Endothelial cell (in vitro differentiated cells): ENCODE data around the gene REC8. TPM values are rescaled to one million over a fixed set of nuclear protein-coding genes. Genes with fewer than 3 reads are reported as not detected.
A peak's percentile ranks its signal among the peaks of the same experiment; 100 is the strongest.

ENCODE experiments used
- DNase-seq: peaks from one replicate; pipeline ENCODE4 v3.0.0; 2021; ENCODE audit warnings: low spot score
- H3K27ac Mint-ChIP-seq: one replicate; pipeline ENCODE4 v1.8.0; 2021; ENCODE audit warnings: mixed read lengths, inconsistent platforms; ENCODE audit not compliant: unreplicated experiment
- H3K27me3 Mint-ChIP-seq: one replicate; pipeline ENCODE4 v1.8.0; 2021; ENCODE audit warnings: mild to moderate bottlenecking, moderate library complexity, mixed read lengths, inconsistent platforms; ENCODE audit not compliant: unreplicated experiment
- H3K36me3 Mint-ChIP-seq: one replicate; pipeline ENCODE4 v1.8.0; 2021; ENCODE audit warnings: mild to moderate bottlenecking, low read depth, mixed read lengths, inconsistent platforms; ENCODE audit not compliant: unreplicated experiment
- H3K4me1 Mint-ChIP-seq: one replicate; pipeline ENCODE4 v1.8.0; 2021; ENCODE audit warnings: mild to moderate bottlenecking, mixed read lengths, inconsistent platforms; ENCODE audit not compliant: unreplicated experiment
- H3K4me3 Mint-ChIP-seq: one replicate; pipeline ENCODE4 v1.8.0; 2021; ENCODE audit warnings: mild to moderate bottlenecking, mixed read lengths, inconsistent platforms; ENCODE audit not compliant: unreplicated experiment
- H3K9me3 Mint-ChIP-seq: one replicate; pipeline ENCODE4 v1.8.0; 2021; ENCODE audit warnings: mixed read lengths, inconsistent platforms; ENCODE audit not compliant: unreplicated experiment
- total RNA-seq: library from RNA; stranded (reverse); fragmentation: NEBNext Ultra II Directional; extraction: Animal tissue kit (Norgen Biotek cat#: 25700); gene quantifications from one replicate; pipeline ENCODE4 v1.2.1, GENCODE V29; 2021; ENCODE audit not compliant: unreplicated experiment
- TF ChIP-seq, protein P1 (sequence below): fragments of 200-600 bp; sonication (generic); IDR thresholded peaks from one replicate; pipeline ENCODE4 v1.5.0; 2021; ENCODE audit warnings: antibody characterized with exemption; ENCODE audit not compliant: unreplicated experiment

REC8 gene
- total RNA-seq, 1 donor from 2014 or later = 31.8 TPM

GRCh38 chr14:24211311-24211710, 39.4 kb downstream of the REC8 start:
- H3K27ac Mint-ChIP-seq = peak overlapping the region; percentile 28
- TF ChIP-seq, protein P1, sequence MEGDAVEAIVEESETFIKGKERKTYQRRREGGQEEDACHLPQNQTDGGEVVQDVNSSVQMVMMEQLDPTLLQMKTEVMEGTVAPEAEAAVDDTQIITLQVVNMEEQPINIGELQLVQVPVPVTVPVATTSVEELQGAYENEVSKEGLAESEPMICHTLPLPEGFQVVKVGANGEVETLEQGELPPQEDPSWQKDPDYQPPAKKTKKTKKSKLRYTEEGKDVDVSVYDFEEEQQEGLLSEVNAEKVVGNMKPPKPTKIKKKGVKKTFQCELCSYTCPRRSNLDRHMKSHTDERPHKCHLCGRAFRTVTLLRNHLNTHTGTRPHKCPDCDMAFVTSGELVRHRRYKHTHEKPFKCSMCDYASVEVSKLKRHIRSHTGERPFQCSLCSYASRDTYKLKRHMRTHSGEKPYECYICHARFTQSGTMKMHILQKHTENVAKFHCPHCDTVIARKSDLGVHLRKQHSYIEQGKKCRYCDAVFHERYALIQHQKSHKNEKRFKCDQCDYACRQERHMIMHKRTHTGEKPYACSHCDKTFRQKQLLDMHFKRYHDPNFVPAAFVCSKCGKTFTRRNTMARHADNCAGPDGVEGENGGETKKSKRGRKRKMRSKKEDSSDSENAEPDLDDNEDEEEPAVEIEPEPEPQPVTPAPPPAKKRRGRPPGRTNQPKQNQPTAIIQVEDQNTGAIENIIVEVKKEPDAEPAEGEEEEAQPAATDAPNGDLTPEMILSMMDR = no peak
- no peak overlapping the region for H3K4me3 Mint-ChIP-seq

GRCh38 chr14:24212924-24213865, 41.3 kb downstream of the REC8 start, which contains the start of gene CHMP4A:
Gene CHMP4A, minus strand, starts transcription at chr14:24213488. Its CDS starts 49 bp downstream, at chr14:24213439.
- Mint-ChIP-seq H3K27ac (peak within 1 kb of the TSS; percentile 96), H3K4me1 (peaks cover 21% of the 10 kb centered on the region), H3K27me3 (peaks cover 28% of the 10 kb centered on the region), H3K36me3 (peaks cover 28% of the 10 kb centered on the region), H3K4me3 (peak within 1 kb of the TSS; percentile 93), H3K9me3 (no peaks in the 10 kb centered on the region)
- TF ChIP-seq, protein P1 = no peak
- peak; percentile 92 for DNase-seq

More at GRCh38 chr14:24211311-24211710, 39.4 kb downstream of the REC8 start:
- no peak for DNase-seq
- peaks cover 30% of the 10 kb centered on the region for H3K27me3 Mint-ChIP-seq
- peaks cover 24% of the 10 kb centered on the region for H3K4me1 Mint-ChIP-seq
- peaks cover 37% of the 10 kb centered on the region for H3K36me3 Mint-ChIP-seq
- H3K9me3 Mint-ChIP-seq = no peaks in the 10 kb centered on the region

DNA sequence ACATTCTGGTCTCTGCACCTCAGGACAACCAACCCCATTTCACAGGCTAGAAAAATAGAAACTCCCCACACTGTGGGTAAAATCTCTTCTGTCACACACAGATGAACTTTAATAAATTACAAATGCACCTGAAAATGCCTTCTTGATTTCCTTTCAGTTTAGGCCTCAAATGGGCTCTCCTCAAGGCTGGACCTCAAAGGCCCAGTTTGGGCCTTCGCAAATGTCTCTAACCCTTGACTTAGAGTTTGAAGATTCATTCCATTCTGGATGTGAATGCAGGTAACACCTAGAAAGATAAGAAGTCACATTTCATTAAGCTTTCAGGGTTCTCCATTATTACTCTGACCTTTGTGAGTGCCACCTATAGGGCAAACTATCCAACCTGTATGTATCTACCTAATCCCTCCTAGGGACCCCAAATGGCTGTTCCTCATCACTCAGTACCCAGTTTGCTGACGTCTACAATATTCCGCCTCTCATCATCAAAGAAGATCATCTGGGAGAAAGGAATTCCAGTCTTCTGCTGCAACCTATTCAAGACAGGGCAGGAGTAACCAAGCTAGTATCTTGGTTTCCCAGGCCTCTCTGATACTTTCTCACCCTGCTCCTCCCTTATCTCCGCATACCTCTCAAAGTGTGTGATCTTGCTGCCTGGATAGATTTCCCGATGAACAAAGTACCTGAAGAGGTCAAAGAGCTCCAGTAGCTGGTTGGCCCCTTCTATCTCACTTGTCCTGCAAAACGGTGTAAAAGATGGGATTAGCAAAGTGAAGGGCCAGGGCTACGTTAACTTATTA, 42.2 kb downstream of the REC8 start:
- Mint-ChIP-seq H3K4me3 (peak overlapping the region; percentile 93), H3K9me3 (no peaks in the 10 kb centered on the region), H3K27me3 (peaks cover 26% of the 10 kb centered on the region), H3K36me3 (peaks cover 24% of the 10 kb centered on the region), H3K27ac (peak overlapping the region; percentile 96), H3K4me1 (peaks cover 21% of the 10 kb centered on the region)
- no peak for DNase-seq
- TF ChIP-seq, protein P1 = no peak

GRCh38 chr14:24215495-24216344, 43.8 kb downstream of the REC8 start, which contains the start of gene MDP1:
Gene MDP1, minus strand, starts transcription at chr14:24216066. Its CDS starts 111 bp downstream, at chr14:24215955.
- peak; percentile 76 for DNase-seq
- TF ChIP-seq, protein P1 = no peak
- Mint-ChIP-seq H3K4me3 (peak within 1 kb of the TSS; percentile 95), H3K36me3 (peaks cover 13% of the 10 kb centered on the region), H3K9me3 (no peaks in the 10 kb centered on the region), H3K27ac (peak within 1 kb of the TSS; percentile 79), H3K27me3 (peaks cover 20% of the 10 kb centered on the region), H3K4me1 (peaks cover 21% of the 10 kb centered on the region)
